HL-60 (cell line): ENCODE measurements around the gene MYH14.
A peak's percentile ranks its signal among the peaks of the same experiment; 100 is the strongest.
"Not testable (repeated sequence)": the region's sequence is repeated elsewhere in the genome, so short reads cannot be mapped to it uniquely, and the experiment has no call there.

Experiments used
- DNase-seq, 2 experiments: peaks; one replicate each; pipeline ENCODE4 v3.0.0-alpha.2; 2010 to 2020; ENCODE audit warnings: low read depth in 1 of 2, low spot score in 1 of 2
- H3K27ac ChIP-seq: fragments of 250-450 bp; sonication (Bioruptor Pico); replicated peaks from 2 replicates; pipeline ENCODE4 v1.5.1; 2020; ENCODE audit warnings: mild to moderate bottlenecking, moderate library complexity
- H3K27me3 ChIP-seq: fragments of 250-450 bp; sonication (Bioruptor Pico); 2 replicates; pipeline ENCODE4 v1.5.1; 2021; ENCODE audit warnings: mild to moderate bottlenecking, moderate library complexity; ENCODE audit not compliant: insufficient read depth, poor library complexity, severe bottlenecking
- H3K4me3 ChIP-seq: replicated peaks from 2 replicates; pipeline ENCODE4 v1.5.1; 2011; ENCODE audit warnings: mild to moderate bottlenecking, control low read depth, low read length; ENCODE audit not compliant: insufficient read depth
- GABPA ChIP-seq: IDR thresholded peaks from 2 replicates; pipeline ENCODE4 v1.6.1; 2012; ENCODE audit warnings: low read depth
- POLR2AphosphoS5 ChIP-seq: IDR thresholded peaks from 2 replicates; pipeline ENCODE4 v1.6.1; 2012; ENCODE audit warnings: low read depth
- SPI1 ChIP-seq: IDR thresholded peaks from 2 replicates; pipeline ENCODE4 v1.6.1; 2012; ENCODE audit warnings: low read depth, mild to moderate bottlenecking, borderline replicate concordance
- TF ChIP-seq, protein P1 (sequence below): IDR thresholded peaks from 2 replicates; pipeline ENCODE4 v1.6.1; 2012; ENCODE audit warnings: low read depth; ENCODE audit not compliant: insufficient replicate concordance
- TF ChIP-seq, protein P2 (sequence below): IDR thresholded peaks from one replicate; pipeline ENCODE4 v1.5.1; 2011; ENCODE audit warnings: low read length, control low read depth, inconsistent platforms; ENCODE audit not compliant: insufficient read depth

MYH14 gene

DNA sequence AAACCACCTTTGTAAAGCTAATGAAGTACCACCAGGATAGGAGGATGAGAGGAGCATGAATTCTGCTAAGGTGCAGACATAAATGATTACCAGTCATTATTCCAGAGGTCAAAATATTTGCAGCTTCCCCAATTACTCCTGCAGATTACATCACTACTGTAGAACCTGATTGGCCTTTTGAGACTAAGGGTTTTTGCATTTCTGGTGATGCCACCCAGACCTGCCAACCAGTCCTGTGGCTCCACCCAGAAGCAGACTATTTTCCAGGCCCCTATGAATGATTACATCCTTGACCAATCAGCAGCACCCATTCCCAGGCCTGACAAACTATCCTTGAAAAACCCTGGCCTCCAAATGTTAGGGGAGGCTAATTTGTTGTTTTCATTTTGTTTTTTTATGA lies 136.9 kb downstream of the MYH14 start:
- Histone ChIP-seq H3K27me3 (no peaks in the 10 kb centered on the region), H3K4me3 (no peak overlapping the region), H3K27ac (no peak overlapping the region)
- no peak for DNase-seq
- TF ChIP-seq GABPA (no peak), SPI1 (no peak), POLR2AphosphoS5 (no peak)
- TF ChIP-seq, protein P1, sequence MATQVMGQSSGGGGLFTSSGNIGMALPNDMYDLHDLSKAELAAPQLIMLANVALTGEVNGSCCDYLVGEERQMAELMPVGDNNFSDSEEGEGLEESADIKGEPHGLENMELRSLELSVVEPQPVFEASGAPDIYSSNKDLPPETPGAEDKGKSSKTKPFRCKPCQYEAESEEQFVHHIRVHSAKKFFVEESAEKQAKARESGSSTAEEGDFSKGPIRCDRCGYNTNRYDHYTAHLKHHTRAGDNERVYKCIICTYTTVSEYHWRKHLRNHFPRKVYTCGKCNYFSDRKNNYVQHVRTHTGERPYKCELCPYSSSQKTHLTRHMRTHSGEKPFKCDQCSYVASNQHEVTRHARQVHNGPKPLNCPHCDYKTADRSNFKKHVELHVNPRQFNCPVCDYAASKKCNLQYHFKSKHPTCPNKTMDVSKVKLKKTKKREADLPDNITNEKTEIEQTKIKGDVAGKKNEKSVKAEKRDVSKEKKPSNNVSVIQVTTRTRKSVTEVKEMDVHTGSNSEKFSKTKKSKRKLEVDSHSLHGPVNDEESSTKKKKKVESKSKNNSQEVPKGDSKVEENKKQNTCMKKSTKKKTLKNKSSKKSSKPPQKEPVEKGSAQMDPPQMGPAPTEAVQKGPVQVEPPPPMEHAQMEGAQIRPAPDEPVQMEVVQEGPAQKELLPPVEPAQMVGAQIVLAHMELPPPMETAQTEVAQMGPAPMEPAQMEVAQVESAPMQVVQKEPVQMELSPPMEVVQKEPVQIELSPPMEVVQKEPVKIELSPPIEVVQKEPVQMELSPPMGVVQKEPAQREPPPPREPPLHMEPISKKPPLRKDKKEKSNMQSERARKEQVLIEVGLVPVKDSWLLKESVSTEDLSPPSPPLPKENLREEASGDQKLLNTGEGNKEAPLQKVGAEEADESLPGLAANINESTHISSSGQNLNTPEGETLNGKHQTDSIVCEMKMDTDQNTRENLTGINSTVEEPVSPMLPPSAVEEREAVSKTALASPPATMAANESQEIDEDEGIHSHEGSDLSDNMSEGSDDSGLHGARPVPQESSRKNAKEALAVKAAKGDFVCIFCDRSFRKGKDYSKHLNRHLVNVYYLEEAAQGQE: no peak
- TF ChIP-seq, protein P2, sequence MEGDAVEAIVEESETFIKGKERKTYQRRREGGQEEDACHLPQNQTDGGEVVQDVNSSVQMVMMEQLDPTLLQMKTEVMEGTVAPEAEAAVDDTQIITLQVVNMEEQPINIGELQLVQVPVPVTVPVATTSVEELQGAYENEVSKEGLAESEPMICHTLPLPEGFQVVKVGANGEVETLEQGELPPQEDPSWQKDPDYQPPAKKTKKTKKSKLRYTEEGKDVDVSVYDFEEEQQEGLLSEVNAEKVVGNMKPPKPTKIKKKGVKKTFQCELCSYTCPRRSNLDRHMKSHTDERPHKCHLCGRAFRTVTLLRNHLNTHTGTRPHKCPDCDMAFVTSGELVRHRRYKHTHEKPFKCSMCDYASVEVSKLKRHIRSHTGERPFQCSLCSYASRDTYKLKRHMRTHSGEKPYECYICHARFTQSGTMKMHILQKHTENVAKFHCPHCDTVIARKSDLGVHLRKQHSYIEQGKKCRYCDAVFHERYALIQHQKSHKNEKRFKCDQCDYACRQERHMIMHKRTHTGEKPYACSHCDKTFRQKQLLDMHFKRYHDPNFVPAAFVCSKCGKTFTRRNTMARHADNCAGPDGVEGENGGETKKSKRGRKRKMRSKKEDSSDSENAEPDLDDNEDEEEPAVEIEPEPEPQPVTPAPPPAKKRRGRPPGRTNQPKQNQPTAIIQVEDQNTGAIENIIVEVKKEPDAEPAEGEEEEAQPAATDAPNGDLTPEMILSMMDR: no peak

DNA sequence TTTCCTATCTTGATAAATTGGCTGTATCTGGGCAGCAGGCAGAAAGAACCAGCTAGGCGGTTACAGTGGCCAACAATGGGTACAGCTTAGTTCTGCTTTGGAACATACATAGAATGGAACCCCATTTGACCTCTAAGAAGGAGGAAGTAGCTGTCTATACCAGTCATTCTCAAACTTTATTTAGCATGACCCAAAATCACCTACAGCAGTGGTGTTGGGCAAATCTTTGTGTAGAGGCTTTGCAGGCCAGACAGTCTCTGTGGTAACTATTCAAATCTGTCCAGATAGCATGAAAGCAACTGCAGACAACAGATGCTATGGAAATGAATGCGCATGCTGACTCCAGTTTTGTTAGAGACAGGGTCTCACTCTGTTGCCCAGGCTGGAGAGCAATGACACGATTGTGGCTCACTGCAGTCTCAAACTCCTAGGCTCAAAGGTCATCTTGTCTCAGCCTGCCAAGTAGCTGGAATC lies 137.7 kb downstream of the MYH14 start:
- Histone ChIP-seq H3K4me3 (no peak overlapping the region), H3K27ac (no peak overlapping the region), H3K27me3 (no peaks in the 10 kb centered on the region)
- TF ChIP-seq, protein P1: no peak
- TF ChIP-seq SPI1: no peak
- TF ChIP-seq, protein P2: no peak
- no peak for TF ChIP-seq POLR2AphosphoS5
- TF ChIP-seq GABPA: no peak
- DNase-seq: peak; percentile 16 to 79

DNA sequence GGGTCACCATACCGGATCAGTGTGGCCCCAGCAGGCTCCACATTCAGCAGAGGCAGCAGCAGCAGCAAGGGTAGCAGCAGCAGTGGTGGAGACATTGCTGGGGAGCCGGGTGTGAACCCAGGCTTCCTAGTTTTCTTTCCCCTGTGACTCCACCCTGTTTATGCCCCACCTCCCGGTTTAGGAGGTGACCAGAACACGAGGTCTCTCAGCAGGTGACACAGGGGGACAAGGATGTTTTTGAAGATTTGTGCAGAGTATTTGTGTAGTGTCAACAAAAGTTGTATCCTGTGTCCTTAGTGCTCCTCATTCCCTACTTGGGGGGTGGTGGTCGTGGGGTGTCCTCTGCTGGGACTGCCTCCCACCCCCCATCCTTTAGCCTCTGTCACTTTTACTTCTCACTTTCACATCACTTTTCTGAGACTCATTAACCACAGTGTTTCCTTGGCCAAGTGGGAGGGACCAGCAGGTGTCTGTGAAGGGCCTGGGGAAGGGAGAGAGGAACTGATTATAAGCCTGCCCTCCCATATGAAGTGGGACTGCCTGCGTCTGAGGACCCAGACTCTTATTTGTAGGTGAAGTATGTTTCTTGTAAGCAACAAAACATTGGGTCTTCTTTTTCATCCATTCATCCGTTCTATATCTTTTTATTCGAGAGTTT lies 141.4 kb downstream of the MYH14 start:
- Histone ChIP-seq H3K27ac (no peak overlapping the region), H3K4me3 (peak overlapping the region; percentile 34), H3K27me3 (no peaks in the 10 kb centered on the region)
- TF ChIP-seq GABPA (no peak), SPI1 (peak; percentile 12; the same call in 1 of the 2 replicates)
- DNase-seq: no peak

DNA sequence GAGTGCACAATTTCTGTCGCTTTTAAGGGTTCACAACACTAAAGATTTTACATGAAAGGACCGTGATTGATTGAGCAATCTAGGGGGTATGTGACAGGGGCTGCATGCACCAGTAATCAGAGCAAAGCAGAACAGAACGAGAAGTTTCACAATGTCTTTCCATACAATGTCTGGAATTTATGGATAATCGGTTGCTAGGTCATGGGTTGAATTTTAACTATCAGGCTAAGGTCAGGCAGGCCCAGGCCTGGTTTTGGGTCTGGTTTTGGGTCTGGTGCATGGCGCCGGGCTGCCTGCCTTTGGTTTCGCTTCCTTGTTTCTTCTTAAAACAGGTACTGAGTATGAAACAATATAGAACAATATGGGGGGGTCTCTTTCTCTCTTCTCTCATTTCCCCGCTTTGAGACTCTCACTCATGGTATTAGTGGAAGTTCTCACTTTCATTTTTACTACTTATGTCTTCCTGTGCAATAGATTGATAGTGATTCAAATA lies 143.7 kb downstream of the MYH14 start:
- DNase-seq, H3K27ac ChIP-seq, H3K4me3 ChIP-seq, H3K27me3 ChIP-seq: not testable (repeated sequence)
